Astrocyte (in vitro differentiated cells and primary cell): Measurements from ENCODE around the gene KLC4.

ENCODE experiments used
- EZH2 ChIP-seq: IDR thresholded peaks from 2 replicates; pipeline ENCODE4 v1.6.1; 2012; ENCODE audit warnings: mild to moderate bottlenecking, low read length, inconsistent platforms; ENCODE audit not compliant: insufficient read depth
- TF ChIP-seq, protein P1 (sequence below): IDR thresholded peaks from 2 replicates; pipeline ENCODE4 v1.5.1; 2011; ENCODE audit warnings: low read depth, mild to moderate bottlenecking, inconsistent platforms, low read length, moderate library complexity; ENCODE audit not compliant: insufficient read depth

DNA sequence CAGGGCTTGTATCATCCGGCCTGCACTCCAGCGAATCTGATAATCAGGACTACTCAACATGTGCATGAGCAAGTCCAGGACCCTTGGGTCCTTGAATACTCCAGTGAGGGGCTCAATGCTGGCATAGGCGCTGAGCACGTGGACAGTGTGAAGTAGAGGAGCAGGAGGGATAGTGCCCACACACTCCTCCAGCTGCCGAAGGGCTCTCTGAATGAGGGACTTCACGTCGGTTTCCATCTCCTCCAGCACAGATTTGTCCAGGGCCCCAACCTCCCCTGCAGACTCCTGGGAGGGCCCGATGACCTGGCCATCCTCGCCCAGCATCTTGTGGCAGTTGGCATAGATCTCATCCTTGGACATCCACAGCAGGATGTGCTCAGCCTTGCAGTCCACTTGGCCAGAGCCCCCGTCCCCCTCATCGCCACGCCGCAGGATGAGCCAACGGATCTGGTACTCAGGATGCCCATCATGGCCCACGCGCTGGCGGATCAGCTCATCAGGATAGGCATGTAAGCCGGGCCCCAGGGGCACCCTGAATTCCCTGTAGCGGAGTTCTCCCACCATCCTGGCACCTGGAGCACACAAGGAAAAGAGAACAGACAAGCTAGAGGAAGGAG, 7.1 kb upstream of the KLC4 start:
- TF ChIP-seq, protein P1, sequence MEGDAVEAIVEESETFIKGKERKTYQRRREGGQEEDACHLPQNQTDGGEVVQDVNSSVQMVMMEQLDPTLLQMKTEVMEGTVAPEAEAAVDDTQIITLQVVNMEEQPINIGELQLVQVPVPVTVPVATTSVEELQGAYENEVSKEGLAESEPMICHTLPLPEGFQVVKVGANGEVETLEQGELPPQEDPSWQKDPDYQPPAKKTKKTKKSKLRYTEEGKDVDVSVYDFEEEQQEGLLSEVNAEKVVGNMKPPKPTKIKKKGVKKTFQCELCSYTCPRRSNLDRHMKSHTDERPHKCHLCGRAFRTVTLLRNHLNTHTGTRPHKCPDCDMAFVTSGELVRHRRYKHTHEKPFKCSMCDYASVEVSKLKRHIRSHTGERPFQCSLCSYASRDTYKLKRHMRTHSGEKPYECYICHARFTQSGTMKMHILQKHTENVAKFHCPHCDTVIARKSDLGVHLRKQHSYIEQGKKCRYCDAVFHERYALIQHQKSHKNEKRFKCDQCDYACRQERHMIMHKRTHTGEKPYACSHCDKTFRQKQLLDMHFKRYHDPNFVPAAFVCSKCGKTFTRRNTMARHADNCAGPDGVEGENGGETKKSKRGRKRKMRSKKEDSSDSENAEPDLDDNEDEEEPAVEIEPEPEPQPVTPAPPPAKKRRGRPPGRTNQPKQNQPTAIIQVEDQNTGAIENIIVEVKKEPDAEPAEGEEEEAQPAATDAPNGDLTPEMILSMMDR, result no peak
- no peak for TF ChIP-seq EZH2
